HG03460 (cell line): ENCODE measurements around the gene SERPINC1.
"Not testable (repeated sequence)": the region's sequence is repeated elsewhere in the genome, so short reads cannot be mapped to it uniquely, and the experiment has no call there.

ENCODE experiments used
- ATAC-seq: cut with Tn5 transposase; IDR thresholded peaks from one replicate; pipeline ENCODE4 v1.9.1; 2021; ENCODE audit not compliant: unreplicated experiment

Gene SERPINC1

GRCh38 chr1:173917149-173917548 lies at the start of gene SERPINC1:
Gene SERPINC1 (minus strand): TSS chr1:173917327. CDS start chr1:173917259, 68 bp downstream.
- no peak for ATAC-seq

GRCh38 chr1:173965896-173966295 lies 48.8 kb upstream of the SERPINC1 start:
- not testable (repeated sequence) for ATAC-seq

- ATAC-seq: no peak
Observed at GRCh38 chr1:173963477-173963876, 46.4 kb upstream of the SERPINC1 start.

DNA sequence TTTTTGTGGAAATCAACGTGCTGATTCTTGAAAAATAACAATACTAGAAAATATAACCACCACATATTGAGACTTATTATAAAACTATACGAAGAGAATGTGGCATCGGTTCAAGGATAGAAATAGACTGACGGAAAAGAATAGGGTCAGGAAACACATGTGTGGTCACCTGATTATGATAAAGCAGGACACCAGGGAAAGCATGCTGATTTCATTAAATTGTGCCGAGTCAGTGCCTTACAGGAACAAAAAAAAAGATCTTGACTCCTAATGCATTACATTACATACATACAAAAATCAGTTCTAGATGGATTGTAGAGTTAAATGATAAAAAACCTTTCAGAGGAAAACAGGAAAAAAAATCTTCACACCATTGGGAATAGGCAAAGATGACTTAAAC lies 43.5 kb upstream of the SERPINC1 start:
- no peak for ATAC-seq

DNA sequence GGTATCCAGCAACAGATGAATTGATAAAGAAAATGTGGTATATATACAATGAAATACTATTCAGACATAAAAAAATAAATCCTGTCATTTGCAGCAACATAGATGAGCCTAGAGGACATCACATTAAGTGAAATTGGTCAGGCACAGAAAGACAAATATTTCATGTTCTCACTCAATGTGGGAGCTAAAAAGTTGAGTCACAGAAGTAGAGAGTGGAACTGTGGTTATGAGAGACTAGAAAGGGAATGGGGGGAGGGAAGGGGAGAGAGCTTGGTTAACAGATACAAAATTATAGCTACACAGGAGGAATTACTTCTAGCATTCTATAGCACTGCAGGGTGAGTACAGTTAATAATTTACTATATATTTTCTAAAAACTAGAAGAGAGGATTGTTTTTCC lies 37.1 kb upstream of the SERPINC1 start:
- no peak for ATAC-seq

DNA sequence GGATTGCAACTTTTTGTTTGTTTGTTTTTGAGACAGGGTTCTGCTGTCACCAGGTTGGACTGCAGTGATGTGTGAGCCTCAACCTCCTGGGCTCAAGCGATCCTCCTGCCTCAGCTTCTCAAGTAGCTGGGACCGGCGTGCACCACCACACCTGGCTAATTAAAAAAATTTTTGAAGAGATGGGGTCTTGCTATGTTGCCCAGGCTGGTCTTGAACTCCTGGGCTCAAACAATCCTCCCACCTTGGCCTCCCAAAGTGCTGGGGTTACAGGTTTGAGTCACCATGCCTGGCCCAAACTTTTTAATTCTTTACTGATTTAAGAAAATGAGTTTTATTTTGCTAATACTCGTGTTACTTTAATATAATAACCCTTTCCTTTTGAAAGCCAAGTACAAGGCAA lies 31.5 kb upstream of the SERPINC1 start:
- no peak for ATAC-seq

- no peak for ATAC-seq
Observed at GRCh38 chr1:173946380-173946921, 29.3 kb upstream of the SERPINC1 start.

DNA sequence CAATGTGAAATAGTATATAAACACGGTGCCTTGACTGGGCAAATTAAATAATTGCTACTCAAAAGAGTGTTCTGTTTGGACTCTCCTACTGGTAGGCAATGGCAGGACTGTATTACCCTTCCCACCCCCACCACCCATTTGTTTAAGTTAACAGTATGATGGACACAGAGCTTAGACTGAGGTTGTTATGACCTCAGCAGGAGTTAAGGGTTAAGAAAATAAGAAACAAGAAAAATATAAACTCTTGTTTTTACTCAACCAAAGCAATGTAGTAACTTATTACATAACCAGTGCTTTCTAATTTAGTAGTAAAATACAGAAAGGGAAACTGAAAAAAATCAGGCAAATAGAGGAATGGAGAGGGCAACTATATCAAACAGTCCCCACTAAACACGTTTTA lies 19.9 kb upstream of the SERPINC1 start:
- peak; percentile 54 for ATAC-seq

DNA sequence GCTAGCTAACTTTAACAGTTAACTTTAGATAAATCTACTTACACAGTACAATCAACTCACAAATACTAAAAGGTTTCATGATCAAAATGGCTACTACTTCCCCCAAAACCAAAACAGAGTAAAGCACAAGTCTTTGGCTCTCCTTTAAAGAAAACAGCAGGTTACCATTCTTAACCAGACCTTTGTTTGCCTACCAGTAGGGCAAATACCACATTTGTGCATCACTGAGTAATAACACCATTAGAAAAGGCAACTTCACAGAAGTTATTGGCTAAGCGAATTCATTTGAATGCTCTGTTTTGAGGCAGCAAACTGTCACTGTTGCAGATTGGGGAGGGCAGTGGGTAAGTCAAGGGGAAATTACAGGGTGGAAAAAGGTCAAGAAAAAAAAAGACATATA lies 17.3 kb upstream of the SERPINC1 start:
- no peak for ATAC-seq

- ATAC-seq: not testable (repeated sequence)
Observed at GRCh38 chr1:173930541-173930940, 13.4 kb upstream of the SERPINC1 start.

DNA sequence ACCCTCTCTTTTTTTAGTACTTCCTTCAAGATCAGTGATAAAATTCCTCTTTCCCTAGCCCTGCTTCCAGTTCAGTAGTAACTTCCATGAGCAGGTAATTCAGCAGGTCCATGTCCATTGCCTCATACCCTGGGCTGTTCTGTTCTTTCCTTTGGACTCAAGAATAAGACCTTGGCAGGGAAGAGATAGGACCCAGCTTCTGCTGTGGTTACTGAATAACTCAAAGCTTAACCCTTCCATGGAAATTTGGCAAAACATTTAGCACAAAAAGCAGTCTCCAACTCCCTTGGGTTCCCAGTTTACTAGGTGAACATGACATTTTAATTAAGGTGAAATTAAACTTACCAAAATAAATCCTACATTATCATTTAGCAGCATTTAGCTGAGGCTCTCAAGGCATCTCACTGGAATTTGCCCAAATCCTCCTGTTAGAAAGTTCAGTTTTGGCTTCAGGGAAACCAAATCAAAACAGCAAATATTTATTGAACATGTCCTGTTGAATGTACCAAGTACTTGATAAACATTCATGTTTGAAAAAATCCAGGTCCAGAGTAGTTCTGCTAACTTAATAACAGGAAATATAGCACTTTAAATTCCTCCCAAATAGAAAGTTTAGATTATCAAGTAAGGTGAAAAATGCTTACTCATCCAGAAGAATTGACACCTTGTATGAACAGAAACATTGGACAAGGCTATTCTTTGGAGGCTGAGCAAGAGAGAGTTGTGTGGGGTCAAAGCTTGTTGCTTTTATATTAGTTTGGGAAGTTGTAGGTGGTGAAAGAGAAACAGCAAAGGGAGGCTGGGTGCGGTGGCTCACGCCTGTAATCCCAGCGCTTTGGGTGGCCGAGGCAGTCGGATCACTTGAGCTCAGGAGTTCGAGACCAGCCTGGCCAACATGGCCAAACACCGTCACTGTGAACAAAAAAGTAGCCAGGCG lies 8.4 kb upstream of the SERPINC1 start:
- ATAC-seq: no peak

DNA sequence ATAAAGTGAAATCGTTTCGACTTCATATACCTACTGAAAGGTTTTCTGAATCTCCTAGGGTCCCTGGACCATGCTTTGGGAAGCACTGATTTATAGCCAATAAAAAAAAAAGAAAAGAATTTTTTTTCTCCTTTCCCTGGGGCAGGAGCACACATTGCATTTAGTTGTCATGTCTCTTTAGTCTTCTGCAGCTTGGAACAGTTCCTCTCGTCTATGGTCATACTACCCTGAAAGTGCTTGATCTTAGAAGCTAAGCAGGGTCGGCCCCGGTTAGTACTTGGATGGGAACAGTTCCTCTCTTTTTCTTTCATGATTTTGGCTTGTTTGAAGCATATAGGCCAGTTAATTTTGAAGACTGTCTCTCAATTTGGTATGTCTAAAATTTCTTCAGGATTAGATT lies 3.7 kb upstream of the SERPINC1 start:
- ATAC-seq: no peak

DNA sequence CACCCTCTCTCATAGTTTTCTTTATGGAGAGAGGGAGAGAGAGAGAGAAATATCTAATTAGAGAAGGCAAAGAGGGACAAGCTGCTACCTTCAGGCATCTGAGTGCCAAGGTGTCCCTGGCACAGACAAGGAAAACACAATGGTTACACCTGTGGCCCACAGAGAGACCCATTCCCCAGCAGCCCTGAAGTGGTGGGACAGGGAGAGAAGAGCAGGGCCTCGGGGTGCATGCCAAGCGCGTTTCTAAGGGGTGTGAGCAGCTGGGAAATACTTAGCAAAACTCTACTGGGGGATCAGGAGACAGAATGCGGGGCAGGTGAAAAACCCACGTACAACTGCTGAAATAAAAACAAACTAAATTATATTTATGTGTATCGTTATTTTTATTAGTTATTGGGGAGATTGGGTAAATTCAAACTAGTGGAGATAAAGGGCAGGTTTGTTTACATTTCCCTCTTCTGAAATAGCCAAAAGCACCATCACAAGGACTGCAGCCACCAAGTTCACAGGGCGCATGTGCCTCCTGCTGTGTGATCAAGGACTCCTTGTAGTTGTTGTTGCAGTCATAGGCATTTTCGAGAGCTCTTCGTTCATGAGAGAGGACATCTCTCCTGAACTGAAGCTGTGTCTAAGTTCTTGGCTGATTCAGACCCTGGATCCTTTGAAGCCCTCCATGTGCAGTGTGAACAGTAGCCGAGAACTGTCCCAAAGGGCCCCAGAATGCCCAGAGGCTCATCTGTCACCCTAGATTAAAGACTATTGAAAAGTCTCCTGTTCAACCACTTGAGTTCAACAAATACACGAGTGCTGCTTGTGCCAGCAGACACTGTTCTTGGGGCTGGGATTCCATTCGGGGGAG lies 737 bp upstream of the SERPINC1 start:
- ATAC-seq: no peak

DNA sequence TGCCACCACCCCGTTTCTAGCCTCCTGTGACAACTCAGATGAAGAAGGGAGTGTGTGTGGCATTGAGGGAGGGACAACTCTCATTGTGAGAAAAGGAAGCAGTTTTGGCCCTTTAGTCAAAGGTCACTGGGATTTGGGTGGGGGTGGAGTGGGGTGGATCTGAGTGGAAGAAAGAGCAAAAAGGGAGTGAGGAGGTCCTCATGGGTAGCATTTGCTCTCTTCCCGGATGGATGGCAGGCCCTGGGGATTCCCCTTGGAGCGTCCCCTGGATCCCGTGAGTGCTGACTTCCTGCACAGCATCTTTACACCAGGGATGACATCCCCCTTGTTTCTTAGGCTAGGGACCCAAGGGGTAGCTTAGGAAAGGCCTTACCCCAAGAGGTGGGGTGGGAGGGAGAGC lies 460 bp downstream of the SERPINC1 start:
- ATAC-seq: no peak

DNA sequence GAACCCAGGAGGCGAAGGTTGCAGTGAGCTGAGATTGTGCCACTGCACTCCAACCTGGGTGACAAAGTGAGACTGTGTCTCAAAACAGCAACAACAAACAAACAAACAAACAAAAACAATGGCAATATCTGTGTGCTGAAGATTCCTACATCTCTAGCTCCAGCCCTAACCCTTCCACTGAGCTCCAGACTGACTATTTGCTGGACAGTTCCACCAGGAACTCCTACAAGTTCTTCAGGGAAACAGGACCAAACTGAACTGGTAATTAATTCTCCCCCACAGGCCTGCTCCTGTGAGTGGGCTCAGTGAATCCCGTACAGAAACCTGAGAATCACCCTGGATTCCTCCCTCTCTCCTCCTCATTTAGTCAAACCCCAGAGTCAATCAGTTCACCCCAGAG lies 1.5 kb downstream of the SERPINC1 start:
- ATAC-seq: no peak

- no peak for ATAC-seq
Observed at GRCh38 chr1:173914366-173914871, 2.7 kb downstream of the SERPINC1 start.

GRCh38 chr1:173913111-173913510 lies 4.0 kb downstream of the SERPINC1 start:
- no peak for ATAC-seq

- ATAC-seq: no peak
Observed at GRCh38 chr1:173903827-173904531, 13.1 kb downstream of the SERPINC1 start.

DNA sequence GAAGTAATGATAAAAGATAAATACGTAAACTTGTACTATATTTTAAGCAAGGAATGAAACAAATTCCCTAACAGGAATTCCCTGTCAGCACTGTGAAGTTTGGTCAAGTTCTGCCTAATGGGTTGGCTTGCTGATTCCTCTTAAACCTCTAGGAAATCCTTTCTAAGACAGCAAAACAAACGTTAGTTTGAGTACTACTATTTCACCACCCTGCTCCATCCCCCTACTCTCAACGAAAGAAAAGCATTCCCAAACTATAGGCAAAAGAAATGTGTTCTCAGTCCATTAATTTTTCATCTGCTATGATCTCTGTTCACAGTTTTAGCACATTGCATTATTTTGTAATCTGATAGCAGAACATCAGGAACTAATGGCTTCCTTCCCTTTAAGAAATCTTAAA lies 16.1 kb downstream of the SERPINC1 start:
- no peak for ATAC-seq

- ATAC-seq: no peak
Observed at GRCh38 chr1:173900427-173900826, 16.7 kb downstream of the SERPINC1 start.

DNA sequence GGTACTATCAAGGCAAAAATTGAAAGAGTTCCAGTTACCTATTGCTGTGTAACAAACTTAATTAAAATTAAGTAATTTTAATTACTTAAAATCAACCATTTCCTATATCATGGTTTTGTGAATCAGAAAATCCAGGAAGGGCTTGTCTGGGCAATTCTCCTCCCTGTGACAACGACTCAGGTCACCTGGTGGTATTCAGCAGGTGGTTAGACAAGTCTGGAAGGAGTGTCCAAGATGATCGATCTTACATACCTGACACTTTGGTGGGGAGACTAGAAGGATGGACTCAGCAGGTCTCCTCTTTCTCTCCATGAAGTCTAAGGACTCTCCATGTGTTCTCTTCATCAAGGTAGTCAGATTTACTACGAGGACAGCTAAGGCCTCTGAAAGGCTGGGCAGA lies 22.9 kb downstream of the SERPINC1 start:
- no peak for ATAC-seq
